ENCODE measurements around the gene VWA1. TPM values are rescaled to one million over a fixed set of nuclear protein-coding genes. Genes with fewer than 3 reads are reported as not detected.

Gene VWA1
- total RNA-seq, 1 experiment from 2014 or later = 0.54 TPM

- no peaks in the 10 kb centered on the region for H3K9me3 Mint-ChIP-seq (ENCODE audit: unreplicated experiment)
- ChIA-PET CTCF (no interaction called here), POLR2A (no interaction called here)
- no peak overlapping the region for H3K4me3 Mint-ChIP-seq (ENCODE audit: unreplicated experiment)
- H3K27me3 Mint-ChIP-seq (ENCODE audit: insufficient read depth, unreplicated experiment) = no peaks in the 10 kb centered on the region
- no peak for TF ChIP-seq CTCF (IDR thresholded peaks at IDR 0.05; ENCODE audit: unreplicated experiment)
- peaks cover 54% of the 10 kb centered on the region for H3K36me3 Mint-ChIP-seq (ENCODE audit: insufficient read depth, unreplicated experiment)
- intact Hi-C loops (cut with micrococcal nuclease) = no loop called here
- no TSS peak for BruUV-seq (replicated peaks)
- H3K27ac Mint-ChIP-seq (ENCODE audit: low read depth, unreplicated experiment) = no peak overlapping the region
- DNase-seq (ENCODE audit: unreplicated experiment) = no peak
- no peaks in the 10 kb centered on the region for H3K4me1 Mint-ChIP-seq (ENCODE audit: insufficient read depth, unreplicated experiment)
These were observed 54.4 kb downstream of the VWA1 start for GRCh38 chr1:1489861-1490260.

GRCh38 chr1:1490633-1491230, 55.2 kb downstream of the VWA1 start:
- Mint-ChIP-seq H3K36me3 (ENCODE audit: insufficient read depth, unreplicated experiment) (peaks cover 61% of the 10 kb centered on the region), H3K27me3 (ENCODE audit: insufficient read depth, unreplicated experiment) (no peaks in the 10 kb centered on the region), H3K4me3 (ENCODE audit: unreplicated experiment) (no peak overlapping the region), H3K9me3 (ENCODE audit: unreplicated experiment) (no peaks in the 10 kb centered on the region), H3K27ac (ENCODE audit: low read depth, unreplicated experiment) (no peak overlapping the region), H3K4me1 (ENCODE audit: insufficient read depth, unreplicated experiment) (no peaks in the 10 kb centered on the region)
- DNase-seq (ENCODE audit: unreplicated experiment) = no peak
- ChIA-PET POLR2A (interaction anchor here (0.5 to 1.2 kb wide), 2 partner anchors 8 to 20 kb away, joined by 3 to 4 read pairs; no protein-coding TSS in a partner anchor), CTCF (interaction anchor here (1.0 kb wide), 1 partner anchor 14 kb away, joined by 3 read pairs; no protein-coding TSS in a partner anchor)
- intact Hi-C loops (cut with micrococcal nuclease) = no loop called here
- no peak for TF ChIP-seq CTCF (IDR thresholded peaks at IDR 0.05; ENCODE audit: unreplicated experiment)
- BruUV-seq (replicated peaks) = no TSS peak

GRCh38 chr1:1491601-1492000, 56.1 kb downstream of the VWA1 start:
- no peaks in the 10 kb centered on the region for H3K9me3 Mint-ChIP-seq (ENCODE audit: unreplicated experiment)
- no peak for DNase-seq (ENCODE audit: unreplicated experiment)
- ChIA-PET POLR2A (interaction anchor here (0.5 to 1.2 kb wide), 2 partner anchors 8 to 21 kb away, joined by 3 to 4 read pairs; no protein-coding TSS in a partner anchor), CTCF (interaction anchor here (0.7 to 1.9 kb wide), 3 partner anchors 13 to 51 kb away, joined by 3 to 17 read pairs (median 5); no protein-coding TSS in a partner anchor)
- no peaks in the 10 kb centered on the region for H3K27me3 Mint-ChIP-seq (ENCODE audit: insufficient read depth, unreplicated experiment)
- TF ChIP-seq CTCF (IDR thresholded peaks at IDR 0.05; ENCODE audit: unreplicated experiment) = no peak
- H3K4me3 Mint-ChIP-seq (ENCODE audit: unreplicated experiment) = no peak overlapping the region
- H3K27ac Mint-ChIP-seq (ENCODE audit: low read depth, unreplicated experiment) = no peak overlapping the region
- no TSS peak for BruUV-seq (replicated peaks)
- peaks cover 61% of the 10 kb centered on the region for H3K36me3 Mint-ChIP-seq (ENCODE audit: insufficient read depth, unreplicated experiment)
- H3K4me1 Mint-ChIP-seq (ENCODE audit: insufficient read depth, unreplicated experiment) = no peaks in the 10 kb centered on the region
- intact Hi-C loops (cut with micrococcal nuclease) = no loop called here

Other genes with a start within 250 kb of the VWA1 start
- gene TNFRSF18, start 229.1 kb upstream of the VWA1 start, total RNA-seq (2022) = not detected in 2 replicates
- gene TNFRSF4, start 221.5 kb upstream of the VWA1 start, total RNA-seq (2022) = not detected in 2 replicates
- gene SDF4, start 203.7 kb upstream of the VWA1 start, total RNA-seq (2022) = 122 and 127 TPM in 2 replicates
- 24.6 and 31.5 TPM in 2 replicates for gene B3GALT6, start 203.5 kb upstream of the VWA1 start, total RNA-seq (2022)
- gene C1QTNF12, start 189.0 kb upstream of the VWA1 start, total RNA-seq (2022) = 1.5 and 3.3 TPM in 2 replicates
- 62.1 and 70.5 TPM in 2 replicates for gene UBE2J2, start 161.8 kb upstream of the VWA1 start, total RNA-seq (2022)
- gene SCNN1D, start 155.3 kb upstream of the VWA1 start, total RNA-seq (2022) = 1.8 and 2.2 TPM in 2 replicates
- 31.5 and 33.5 TPM in 2 replicates for gene ACAP3, start 127.8 kb upstream of the VWA1 start, total RNA-seq (2022)
- gene PUSL1, start 127.1 kb upstream of the VWA1 start, total RNA-seq (2022) = 15.9 and 27.4 TPM in 2 replicates
- 122 and 129 TPM in 2 replicates for gene INTS11, start 111.0 kb upstream of the VWA1 start, total RNA-seq (2022)
- 19.3 and 21.0 TPM in 2 replicates for gene CPTP, start 110.9 kb upstream of the VWA1 start, total RNA-seq (2022)
- gene TAS1R3, start 104.4 kb upstream of the VWA1 start, total RNA-seq (2022) = 0.17 TPM in 1 of 2 replicates, not detected in the other
- gene DVL1, start 86.3 kb upstream of the VWA1 start, total RNA-seq (2022) = 96.2 and 113 TPM in 2 replicates
- not detected in 2 replicates for gene MXRA8, start 77.1 kb upstream of the VWA1 start, total RNA-seq (2022)
- 120 and 148 TPM in 2 replicates for gene AURKAIP1, start 60.5 kb upstream of the VWA1 start, total RNA-seq (2022)
- 230 and 248 TPM in 2 replicates for gene CCNL2, start 36.4 kb upstream of the VWA1 start, total RNA-seq (2022)
- gene MRPL20, start 28.4 kb upstream of the VWA1 start, total RNA-seq (2022) = 131 and 137 TPM in 2 replicates
- 0.86 and 1.4 TPM in 2 replicates for gene ANKRD65, start 14.4 kb upstream of the VWA1 start, total RNA-seq (2022)
- gene ATAD3C, start 14.0 kb downstream of the VWA1 start, total RNA-seq (2022) = 0.27 and 2.0 TPM in 2 replicates
- gene ATAD3B, start 36.1 kb downstream of the VWA1 start, total RNA-seq (2022) = 42.2 and 46.9 TPM in 2 replicates
- 43.1 and 63.2 TPM in 2 replicates for gene ATAD3A, start 76.5 kb downstream of the VWA1 start, total RNA-seq (2022)
- 3.6 and 5.5 TPM in 2 replicates for gene TMEM240, start 104.9 kb downstream of the VWA1 start, total RNA-seq (2022)
- 97.4 and 104 TPM in 2 replicates for gene SSU72, start 139.2 kb downstream of the VWA1 start, total RNA-seq (2022)
- 4.3 and 5.1 TPM in 2 replicates for gene FNDC10, start 164.4 kb downstream of the VWA1 start, total RNA-seq (2022)
- 46.4 and 61.3 TPM in 2 replicates for gene MIB2, start 179.8 kb downstream of the VWA1 start, total RNA-seq (2022)
- 1.4 and 1.7 TPM in 2 replicates for gene MMP23B, start 196.5 kb downstream of the VWA1 start, total RNA-seq (2022)
- 32.0 and 32.5 TPM in 2 replicates for gene CDK11B, start 223.3 kb downstream of the VWA1 start, total RNA-seq (2022)

All from MCF 10A (cell line).